HEK293 (cell line): Measurements from ENCODE around the gene ASRGL1.

Source experiments
- CTCF ChIP-seq: fragments of 450-650 bp; formaldehyde crosslinking; IDR thresholded peaks from 2 replicates; pipeline ENCODE4 v1.5.1; 2016; ENCODE audit warnings: missing biosample characterization, missing genetic modification characterization
- HOXA7 ChIP-seq: sonication (generic); formaldehyde crosslinking; IDR thresholded peaks from 2 replicates; pipeline ENCODE4 v1.8.1; 2022; ENCODE audit warnings: missing genetic modification reagents, borderline replicate concordance
- OSR2 ChIP-seq: fragments of 450-650 bp; formaldehyde crosslinking; IDR thresholded peaks from 2 replicates; pipeline ENCODE4 v1.5.1; 2016; ENCODE audit warnings: missing biosample characterization, missing genetic modification characterization
- SALL2 ChIP-seq: fragments of 450-650 bp; formaldehyde crosslinking; IDR thresholded peaks from 2 replicates; pipeline ENCODE4 v1.5.0; 2017; ENCODE audit warnings: missing biosample characterization, mild to moderate bottlenecking, missing genetic modification characterization, borderline replicate concordance
- SP2 ChIP-seq: fragments of 450-650 bp; formaldehyde crosslinking; IDR thresholded peaks from 2 replicates; pipeline ENCODE4 v1.5.1; 2016; ENCODE audit warnings: missing biosample characterization, missing genetic modification characterization
- ZNF121 ChIP-seq: fragments of 450-650 bp; formaldehyde crosslinking; IDR thresholded peaks from 2 replicates; pipeline ENCODE4 v1.5.1; 2016; ENCODE audit warnings: missing biosample characterization, missing genetic modification characterization
- ZNF140 ChIP-seq: fragments of 450-650 bp; formaldehyde crosslinking; IDR thresholded peaks from 2 replicates; pipeline ENCODE4 v1.5.1; 2016; ENCODE audit warnings: missing biosample characterization, missing genetic modification characterization
- ZNF169 ChIP-seq: fragments of 450-650 bp; formaldehyde crosslinking; IDR thresholded peaks from 2 replicates; pipeline ENCODE4 v1.5.1; 2016; ENCODE audit warnings: missing biosample characterization, missing genetic modification characterization
- ZNF2 ChIP-seq: fragments of 450-650 bp; formaldehyde crosslinking; IDR thresholded peaks from 2 replicates; pipeline ENCODE4 v1.5.1; 2016; ENCODE audit warnings: missing biosample characterization, missing genetic modification characterization
- ZNF274 ChIP-seq, 2 experiments: fragments of 200-500 bp in 1 of 2; fragments of 450-650 bp in 1 of 2; sonication (Bioruptor generic) in 1 of 2; formaldehyde crosslinking in 1 of 2; IDR thresholded peaks; 2 replicates each; pipeline versions ENCODE4 v1.5.1 to v1.6.1; 2014 to 2016; ENCODE audit warnings: borderline replicate concordance in 1 of 2, inconsistent platforms in 1 of 2, low read length in 1 of 2, missing biosample characterization in 1 of 2, missing genetic modification characterization in 1 of 2
- ZNF423 ChIP-seq: fragments of 450-650 bp; formaldehyde crosslinking; IDR thresholded peaks from 2 replicates; pipeline ENCODE4 v1.5.1; 2016; ENCODE audit warnings: missing biosample characterization, missing genetic modification characterization
- ZNF792 ChIP-seq: fragments of 450-650 bp; formaldehyde crosslinking; IDR thresholded peaks from 2 replicates; pipeline ENCODE4 v1.5.1; 2016; ENCODE audit warnings: missing biosample characterization, missing genetic modification characterization
- TF ChIP-seq, protein P1 (sequence below): fragments of 450-650 bp; formaldehyde crosslinking; IDR thresholded peaks from 2 replicates; pipeline ENCODE4; 2016; ENCODE audit warnings: missing biosample characterization, missing genetic modification characterization

- no peak for TF ChIP-seq ZNF792 (tag by site-specific recombination)
- no peak for TF ChIP-seq CTCF (tag by site-specific recombination)
- no peak for TF ChIP-seq SALL2 (tag by site-specific recombination)
- no peak for TF ChIP-seq ZNF2
- TF ChIP-seq, protein P1, sequence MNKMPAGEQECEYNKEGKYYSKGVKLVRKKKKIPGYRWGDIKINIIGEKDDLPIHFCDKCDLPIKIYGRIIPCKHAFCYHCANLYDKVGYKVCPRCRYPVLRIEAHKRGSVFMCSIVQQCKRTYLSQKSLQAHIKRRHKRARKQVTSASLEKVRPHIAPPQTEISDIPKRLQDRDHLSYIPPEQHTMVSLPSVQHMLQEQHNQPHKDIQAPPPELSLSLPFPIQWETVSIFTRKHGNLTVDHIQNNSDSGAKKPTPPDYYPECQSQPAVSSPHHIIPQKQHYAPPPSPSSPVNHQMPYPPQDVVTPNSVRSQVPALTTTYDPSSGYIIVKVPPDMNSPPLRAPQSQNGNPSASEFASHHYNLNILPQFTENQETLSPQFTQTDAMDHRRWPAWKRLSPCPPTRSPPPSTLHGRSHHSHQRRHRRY (tag by site-specific recombination) = no peak
- TF ChIP-seq ZNF140 (tag by site-specific recombination) = no peak
- TF ChIP-seq ZNF121 (tag by site-specific recombination) = no peak
- TF ChIP-seq ZNF423 (tag by site-specific recombination) = 0 out of 2 replicates have a peak, but pooled peaks have one; percentile 37
- TF ChIP-seq SP2 (tag by site-specific recombination) = no peak
- TF ChIP-seq ZNF169 (tag by site-specific recombination) = no peak
- no peak for TF ChIP-seq HOXA7 (CRISPR knock-in tag)
- TF ChIP-seq ZNF274 (IDR thresholded peaks at IDR 0.05; ENCODE audit: low read length) = no peak
- TF ChIP-seq ZNF274 (tag by site-specific recombination; IDR thresholded peaks at IDR 0.05; ENCODE audit: borderline replicate concordance) = no peak
- peak; percentile 94 for TF ChIP-seq OSR2 (tag by site-specific recombination)
Observed at GRCh38 chr11:62419943-62420342, 82.7 kb downstream of the ASRGL1 start.
